ENCODE data around the gene TES. TPM values are rescaled to one million over a fixed set of nuclear protein-coding genes. Genes with fewer than 3 reads are reported as not detected.

The TES gene
- total RNA-seq, 2 donors from 2014 or later = 18.0 to 23.3 TPM

DNA sequence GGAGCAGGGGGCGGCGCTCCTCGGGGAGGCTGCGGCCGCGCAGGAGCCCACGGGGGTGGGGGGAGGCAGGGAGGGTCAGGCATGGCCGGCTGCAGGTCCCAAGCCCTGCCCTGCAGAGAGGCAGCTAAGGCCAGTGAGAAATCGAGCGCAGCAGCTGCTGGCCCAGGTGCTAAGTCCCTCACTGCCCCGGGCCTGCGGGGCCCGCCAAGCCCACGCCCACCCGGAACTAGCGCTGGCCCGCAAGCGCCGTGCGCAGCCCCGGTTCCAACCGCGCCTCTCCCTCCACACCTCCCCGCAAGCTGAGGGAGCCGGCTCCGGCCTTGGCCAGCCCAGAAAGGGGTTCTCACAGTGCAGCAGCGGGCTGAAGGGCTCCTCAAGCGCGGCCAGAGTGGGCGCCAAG is 28.3 kb upstream of the TES start:
- no peak for DNase-seq (ENCODE audit: low spot score)
- Histone ChIP-seq H3K4me1 (no peaks in the 10 kb centered on the region), H3K27me3 (no peaks in the 10 kb centered on the region), H3K9me3 (peaks cover 0 to 8% of the 10 kb centered on the region in 2 donors), H3K4me3 (no peak overlapping the region), H3K36me3 (no peaks in the 10 kb centered on the region), H3K27ac (no peak overlapping the region)
- TF ChIP-seq, protein P1, sequence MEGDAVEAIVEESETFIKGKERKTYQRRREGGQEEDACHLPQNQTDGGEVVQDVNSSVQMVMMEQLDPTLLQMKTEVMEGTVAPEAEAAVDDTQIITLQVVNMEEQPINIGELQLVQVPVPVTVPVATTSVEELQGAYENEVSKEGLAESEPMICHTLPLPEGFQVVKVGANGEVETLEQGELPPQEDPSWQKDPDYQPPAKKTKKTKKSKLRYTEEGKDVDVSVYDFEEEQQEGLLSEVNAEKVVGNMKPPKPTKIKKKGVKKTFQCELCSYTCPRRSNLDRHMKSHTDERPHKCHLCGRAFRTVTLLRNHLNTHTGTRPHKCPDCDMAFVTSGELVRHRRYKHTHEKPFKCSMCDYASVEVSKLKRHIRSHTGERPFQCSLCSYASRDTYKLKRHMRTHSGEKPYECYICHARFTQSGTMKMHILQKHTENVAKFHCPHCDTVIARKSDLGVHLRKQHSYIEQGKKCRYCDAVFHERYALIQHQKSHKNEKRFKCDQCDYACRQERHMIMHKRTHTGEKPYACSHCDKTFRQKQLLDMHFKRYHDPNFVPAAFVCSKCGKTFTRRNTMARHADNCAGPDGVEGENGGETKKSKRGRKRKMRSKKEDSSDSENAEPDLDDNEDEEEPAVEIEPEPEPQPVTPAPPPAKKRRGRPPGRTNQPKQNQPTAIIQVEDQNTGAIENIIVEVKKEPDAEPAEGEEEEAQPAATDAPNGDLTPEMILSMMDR (IDR thresholded peaks at IDR 0.05) = no peak

DNA sequence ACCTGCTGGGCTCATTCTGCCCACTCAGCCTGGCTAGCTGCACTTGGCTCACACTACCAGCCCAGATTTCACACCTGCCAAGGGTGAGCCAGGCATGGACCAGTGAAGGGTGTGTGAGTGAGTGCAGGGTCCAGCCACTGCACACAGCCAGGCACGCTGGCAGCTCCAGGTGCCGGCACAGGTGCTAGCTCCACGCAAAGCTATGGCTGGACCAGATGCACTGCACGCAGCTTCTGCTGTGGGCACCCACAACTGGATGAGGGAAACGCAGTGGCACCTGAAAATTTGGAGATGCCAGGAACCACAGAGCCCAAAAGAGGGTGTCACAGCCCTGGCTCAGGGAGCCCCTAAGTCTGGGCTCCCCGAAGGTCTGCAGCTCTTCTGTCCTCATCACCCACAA is 24.9 kb upstream of the TES start:
- Histone ChIP-seq H3K27ac (no peak overlapping the region), H3K36me3 (no peaks in the 10 kb centered on the region), H3K27me3 (no peaks in the 10 kb centered on the region), H3K4me3 (no peak overlapping the region), H3K9me3 (peaks cover 0 to 16% of the 10 kb centered on the region in 2 donors), H3K4me1 (no peaks in the 10 kb centered on the region)
- no peak for DNase-seq (ENCODE audit: low spot score)
- TF ChIP-seq, protein P1 (IDR thresholded peaks at IDR 0.05) = no peak

DNA sequence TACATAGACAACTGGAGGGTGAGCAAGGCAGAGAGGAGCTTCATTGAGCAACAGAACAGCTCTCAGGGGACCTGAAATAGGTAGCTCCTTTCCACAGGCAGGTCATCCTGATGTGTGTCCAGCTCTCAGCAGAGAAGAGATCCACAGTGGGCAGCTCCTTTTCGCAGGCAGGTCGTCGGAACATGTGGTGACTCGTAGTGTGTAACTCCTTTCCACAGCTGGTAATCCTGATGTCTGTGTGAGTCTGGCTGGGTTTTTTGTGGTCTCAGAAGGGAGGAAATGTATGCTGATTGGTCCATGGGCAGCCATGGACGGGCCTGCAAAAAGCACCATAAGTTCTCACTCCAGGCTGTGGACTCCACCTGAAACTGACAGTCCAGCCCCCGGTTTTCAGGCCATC is 24.4 kb upstream of the TES start:
- peaks cover 0 to 16% of the 10 kb centered on the region in 2 donors for H3K9me3 ChIP-seq
- H3K27me3 ChIP-seq = no peaks in the 10 kb centered on the region
- DNase-seq (ENCODE audit: low spot score) = no peak
- TF ChIP-seq, protein P1 (IDR thresholded peaks at IDR 0.05) = no peak
- no peaks in the 10 kb centered on the region for H3K36me3 ChIP-seq
- H3K4me1 ChIP-seq = no peaks in the 10 kb centered on the region
- no peak overlapping the region for H3K27ac ChIP-seq
- no peak overlapping the region for H3K4me3 ChIP-seq

DNA sequence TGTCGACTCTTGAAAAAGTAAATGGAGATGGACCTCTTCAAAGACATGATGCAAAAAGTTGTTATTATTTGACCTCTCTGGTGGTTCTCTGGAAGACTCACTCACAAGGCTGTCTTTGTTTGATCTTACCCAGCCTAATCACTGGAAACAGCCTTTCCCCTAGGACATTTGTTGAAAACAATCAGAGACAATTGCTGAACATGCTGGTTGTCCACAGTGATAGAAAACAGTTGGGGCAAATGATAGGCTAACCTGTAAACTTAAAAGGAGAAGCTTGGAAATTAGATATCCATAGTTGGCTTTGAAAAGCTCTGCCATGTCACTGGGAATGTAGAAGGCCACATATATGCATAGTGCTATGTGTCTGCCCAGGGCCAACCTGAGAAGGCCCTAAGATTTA is 22.9 kb upstream of the TES start:
- peaks cover 0 to 16% of the 10 kb centered on the region in 2 donors for H3K9me3 ChIP-seq
- no peaks in the 10 kb centered on the region for H3K4me1 ChIP-seq
- no peak for DNase-seq (ENCODE audit: low spot score)
- no peaks in the 10 kb centered on the region for H3K27me3 ChIP-seq
- H3K27ac ChIP-seq = no peak overlapping the region
- TF ChIP-seq, protein P1 (IDR thresholded peaks at IDR 0.05) = no peak
- H3K36me3 ChIP-seq = no peaks in the 10 kb centered on the region
- no peak overlapping the region for H3K4me3 ChIP-seq

DNA sequence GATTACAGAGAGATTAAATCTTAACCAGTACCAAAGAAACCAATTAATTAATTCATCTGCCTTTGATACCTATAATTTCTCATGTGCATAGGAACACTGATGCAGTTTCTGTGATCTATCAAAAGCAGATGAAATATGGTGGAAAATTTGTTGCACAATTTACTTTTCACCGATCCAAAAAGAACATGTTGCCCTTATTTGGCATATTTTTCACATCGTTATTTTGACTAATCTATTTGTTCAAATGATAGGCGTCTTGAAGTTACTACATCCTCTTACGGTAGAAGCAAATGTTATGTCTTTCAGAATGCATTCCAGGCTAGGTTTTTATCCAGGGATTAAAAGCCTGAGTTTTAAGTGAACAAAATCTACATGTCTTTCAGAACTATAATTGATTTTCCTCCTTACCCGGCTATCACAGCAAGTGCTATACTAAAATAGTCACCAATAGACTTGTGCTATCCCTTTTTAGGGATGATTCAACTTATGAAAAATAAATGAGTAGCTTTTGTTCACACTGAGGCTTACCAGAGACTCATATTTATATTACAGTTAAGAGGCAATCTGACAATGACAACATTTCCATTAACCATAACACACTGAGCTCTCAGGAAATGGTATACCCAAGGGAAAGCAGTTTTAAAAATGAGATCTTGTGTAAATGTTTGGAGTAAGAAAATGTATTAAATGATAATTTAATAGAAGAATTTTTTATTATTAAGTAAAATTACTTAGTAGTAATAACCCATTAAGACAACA is 16.8 kb upstream of the TES start:
- no peak for DNase-seq (ENCODE audit: low spot score)
- no peaks in the 10 kb centered on the region for H3K4me1 ChIP-seq
- no peaks in the 10 kb centered on the region for H3K36me3 ChIP-seq
- no peaks in the 10 kb centered on the region for H3K9me3 ChIP-seq
- H3K27ac ChIP-seq = no peak overlapping the region
- TF ChIP-seq, protein P1 (IDR thresholded peaks at IDR 0.05) = no peak
- no peaks in the 10 kb centered on the region for H3K27me3 ChIP-seq
- H3K4me3 ChIP-seq = no peak overlapping the region

DNA sequence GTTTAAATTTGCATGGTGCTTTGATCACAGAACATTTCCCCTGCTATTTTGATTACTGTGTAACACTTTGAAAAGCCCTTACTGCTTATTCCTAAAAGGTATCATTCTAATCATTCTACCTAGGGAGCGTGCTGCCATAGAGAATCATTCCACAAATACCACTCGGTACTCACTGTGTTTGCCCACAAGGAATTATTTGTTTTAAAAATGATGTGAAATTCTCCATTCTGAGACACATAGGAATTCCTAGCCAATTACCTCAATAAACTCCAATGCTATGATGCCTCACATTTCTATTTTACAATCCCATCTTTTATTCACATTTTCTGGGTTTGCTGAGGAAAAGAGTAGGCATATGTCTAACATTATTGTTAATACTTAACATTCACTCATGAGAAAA is 16.2 kb upstream of the TES start:
- H3K4me1 ChIP-seq = no peaks in the 10 kb centered on the region
- H3K27me3 ChIP-seq = no peaks in the 10 kb centered on the region
- no peak overlapping the region for H3K27ac ChIP-seq
- no peak overlapping the region for H3K4me3 ChIP-seq
- TF ChIP-seq, protein P1 (IDR thresholded peaks at IDR 0.05) = no peak
- H3K36me3 ChIP-seq = no peaks in the 10 kb centered on the region
- no peaks in the 10 kb centered on the region for H3K9me3 ChIP-seq
- no peak for DNase-seq (ENCODE audit: low spot score)

Data from right atrium auricular region (tissue), 2 donors.